T-cell (primary cell): ENCODE results near the gene FBXO11. TPM values are rescaled to one million over a fixed set of nuclear protein-coding genes. Genes with fewer than 3 reads are reported as not detected.
A peak's percentile ranks its signal among the peaks of the same experiment; 100 is the strongest.

ENCODE experiments used
- ATAC-seq, 4 experiments: fragments of 200-7000 bp in 3 of 4; fragments of 150-1000 bp in 1 of 4; cut with Tn5 transposase; replicated peaks in 1 of 4; 1 replicate in 3 of 4; 2 replicates in 1 of 4; pipeline ENCODE4 v1.10.0; 2021; ENCODE audit warnings: moderate library complexity in 3 of 4, mild to moderate bottlenecking in 2 of 4, moderate number of reproducible peaks in 1 of 4
- CTCF ChIA-PET, 2 donors: fragments of 300-600 bp; sonication (Branson Sonifier 250); formaldehyde crosslinking; loops; one replicate each; lab custom pipeline; 2022; ENCODE audit warnings: antibody characterized with exemption in 2 of 2; lab: Charles Lee
- POLR2A ChIA-PET, 2 donors: fragments of 300-600 bp; sonication (Branson Sonifier 250); formaldehyde crosslinking; loops; one replicate each; lab custom pipeline; 2022; ENCODE audit warnings: antibody characterized with exemption in 2 of 2; lab: Charles Lee
- DNase-seq, 35 experiments: peaks; one replicate each; pipeline versions ENCODE4 v3.0.0 to v3.0.0-alpha.2; 2013 to 2023
- H3K27ac ChIP-seq: one replicate; pipeline ENCODE4 v1.5.1; 2013; ENCODE audit warnings: low read length
- H3K27me3 ChIP-seq, 2 experiments: replicated peaks in 1 of 2; 1 replicate in 1 of 2; 2 replicates in 1 of 2; pipeline versions ENCODE4 v1.6.1 to v1.7.0; 2013; ENCODE audit warnings: low read length in 1 of 2, mixed read lengths in 1 of 2; ENCODE audit not compliant: control insufficient read depth in 2 of 2, insufficient read depth in 2 of 2; ENCODE audit errors: extremely low read depth in 1 of 2
- H3K36me3 ChIP-seq, 2 donors: 1 replicate in 1 of 2; 2 replicates in 1 of 2; pipeline versions ENCODE4 v1.6.1 to v1.7.0; 2013; ENCODE audit warnings: low read length in 1 of 2; ENCODE audit not compliant: control insufficient read depth in 2 of 2, insufficient read depth in 1 of 2; ENCODE audit errors: extremely low read depth in 1 of 2
- H3K4me1 ChIP-seq, 2 experiments: 1 replicate in 1 of 2; 2 replicates in 1 of 2; pipeline versions ENCODE4 v1.6.1 to v1.7.0; 2013; ENCODE audit warnings: low read length in 2 of 2, mixed read lengths in 1 of 2; ENCODE audit not compliant: insufficient read depth in 2 of 2, control insufficient read depth in 1 of 2; ENCODE audit errors: extremely low read depth in 1 of 2
- H3K4me3 ChIP-seq, 2 donors: 1 replicate in 1 of 2; 2 replicates in 1 of 2; pipeline versions ENCODE4 v1.5.1 to v1.7.0; 2013; ENCODE audit warnings: mild to moderate bottlenecking in 2 of 2, low read length in 1 of 2, moderate library complexity in 1 of 2; ENCODE audit not compliant: control insufficient read depth in 1 of 2; ENCODE audit errors: extremely low read depth in 1 of 2
- H3K9me3 ChIP-seq: 2 replicates; pipeline ENCODE4 v1.7.0; 2013
- H3K27ac Mint-ChIP-seq, 2 donors: one replicate each; pipeline ENCODE4 v1.8.0; 2020 to 2021; ENCODE audit warnings: mild to moderate bottlenecking in 2 of 2, mixed read lengths in 2 of 2
- H3K27me3 Mint-ChIP-seq, 2 donors: one replicate each; pipeline ENCODE4 v1.8.0; 2021 to 2022; ENCODE audit warnings: mixed read lengths in 2 of 2
- H3K36me3 Mint-ChIP-seq: one replicate; pipeline ENCODE4 v1.8.0; 2021; ENCODE audit warnings: mixed read lengths
- H3K4me1 Mint-ChIP-seq, 3 donors: one replicate each; pipeline ENCODE4 v1.8.0; 2020 to 2022; ENCODE audit warnings: mixed read lengths in 3 of 3, mild to moderate bottlenecking in 1 of 3
- H3K4me3 Mint-ChIP-seq, 3 donors: one replicate each; pipeline ENCODE4 v1.8.0; 2020 to 2022; ENCODE audit warnings: mild to moderate bottlenecking in 3 of 3, mixed read lengths in 3 of 3, moderate library complexity in 3 of 3
- H3K9me3 Mint-ChIP-seq, 3 donors: one replicate each; pipeline ENCODE4 v1.8.0; 2020 to 2022; ENCODE audit warnings: mixed read lengths in 3 of 3
- WGBS: methylation state at CpG from one replicate; pipeline ENCODE4 v1.1.5; 2013; ENCODE audit warnings: missing lambda C conversion rate; ENCODE audit not compliant: insufficient coverage; 5-methylcytosine and 5-hydroxymethylcytosine counted together
- total RNA-seq, 35 experiments: library from RNA in 6 of 35; stranded (reverse) in 6 of 35; fragments of 120-200 nt in 1 of 35; gene quantifications; one replicate each; pipeline versions ENCODE4 v1.2.1 to v1.2.4 and lab custom pipeline; 2013 to 2026

FBXO11 gene
- total RNA-seq, 5 donors from 2014 or later (not counting 1 experiment from before 2014, with no cell fraction given), result 70.2 to 90.0 (median 74.6) TPM

DNA sequence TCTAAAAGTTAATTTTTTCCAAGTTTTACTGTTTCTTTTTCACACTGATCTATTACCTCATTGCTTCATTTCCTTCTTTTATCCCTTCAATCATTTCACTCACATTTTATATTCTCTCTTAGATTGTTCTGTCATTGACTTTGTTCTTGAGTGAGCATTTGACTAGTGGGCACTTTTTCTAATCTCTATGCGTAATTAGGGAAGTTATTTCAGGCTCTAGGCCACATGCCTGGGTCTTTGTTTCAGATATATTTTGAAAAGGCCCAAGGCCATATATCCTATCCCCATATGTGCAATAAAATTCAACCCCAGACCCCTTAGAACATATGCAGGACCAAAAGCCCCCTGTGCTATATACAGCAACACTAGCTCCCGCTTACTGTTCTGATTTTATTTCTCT, 62.1 kb downstream of the FBXO11 start:
- Mint-ChIP-seq H3K36me3 (peaks cover 6% of the 10 kb centered on the region), H3K4me1 (peaks cover 44 to 47% (median 46%) of the 10 kb centered on the region in 3 donors)

GRCh38 chr2:47843407-47843806, 62.9 kb downstream of the FBXO11 start:
- DNase-seq, result no peak
- CTCF ChIA-PET, result interaction anchor here in 1 of 2 donors (0.5 to 0.6 kb wide), 2 partner anchors 508 to 573 kb away, joined by 3 to 4 read pairs; no protein-coding TSS in a partner anchor

More for the DNA sequence above, 62.1 kb downstream of the FBXO11 start:
- POLR2A ChIA-PET, result no interaction called here
- H3K27ac ChIP-seq, result no peak overlapping the region
- Mint-ChIP-seq H3K9me3 (no peaks in the 10 kb centered on the region), H3K27ac (no peak overlapping the region), H3K4me3 (no peak overlapping the region), H3K27me3 (no peaks in the 10 kb centered on the region)
- H3K27me3 ChIP-seq, result no peaks in the 10 kb centered on the region
- no peak overlapping the region for H3K4me3 ChIP-seq
- DNase-seq (no peak), ATAC-seq (no peak)
- CTCF ChIA-PET, result interaction anchor here in 1 of 2 donors (0.6 kb wide), 1 partner anchor 579 kb away, joined by 6 read pairs; no protein-coding TSS in a partner anchor
- H3K36me3 ChIP-seq, result peaks cover 0 to 5% of the 10 kb centered on the region in 2 donors
- H3K4me1 ChIP-seq, result peaks cover 0 to 4% of the 10 kb centered on the region in 2 experiments
- no CpG with 5 or more reads among the region's 2 CpGs for WGBS
- no peaks in the 10 kb centered on the region for H3K9me3 ChIP-seq

GRCh38 chr2:47842846-47843245, 63.5 kb downstream of the FBXO11 start:
- WGBS, result 80% methylated on average over 1 of the region's 3 CpGs
- Histone ChIP-seq H3K36me3 (peaks cover 0 to 16% of the 10 kb centered on the region in 2 donors), H3K27me3 (no peaks in the 10 kb centered on the region), H3K27ac (no peak overlapping the region), H3K4me3 (no peak overlapping the region), H3K9me3 (no peaks in the 10 kb centered on the region), H3K4me1 (peaks cover 0 to 4% of the 10 kb centered on the region in 2 experiments)
- POLR2A ChIA-PET, result interaction anchor here in 1 of 2 donors (0.7 kb wide), 2 partner anchors 218 to 615 kb away, joined by 3 read pairs; no protein-coding TSS in a partner anchor
- H3K9me3 Mint-ChIP-seq, result no peaks in the 10 kb centered on the region
- H3K27me3 Mint-ChIP-seq, result no peaks in the 10 kb centered on the region
- H3K36me3 Mint-ChIP-seq, result peaks cover 11% of the 10 kb centered on the region
- peaks cover 38 to 44% (median 41%) of the 10 kb centered on the region in 3 donors for H3K4me1 Mint-ChIP-seq
- CTCF ChIA-PET, result interaction anchor here in 1 of 2 donors (0.5 to 0.6 kb wide), 2 partner anchors 507 to 574 kb away, joined by 3 to 4 read pairs; no protein-coding TSS in a partner anchor
- H3K27ac Mint-ChIP-seq, result peak overlapping the region in 1 of 2 donors; percentile 84
- ATAC-seq, result no peak
- H3K4me3 Mint-ChIP-seq, result no peak overlapping the region
- no peak for DNase-seq

More at GRCh38 chr2:47843407-47843806, 62.9 kb downstream of the FBXO11 start:
- WGBS, result no CpG with 5 or more reads among the region's 1 CpG
- Mint-ChIP-seq H3K4me1 (peaks cover 41 to 47% (median 46%) of the 10 kb centered on the region in 3 donors), H3K27me3 (no peaks in the 10 kb centered on the region), H3K9me3 (no peaks in the 10 kb centered on the region), H3K36me3 (peaks cover 13% of the 10 kb centered on the region), H3K4me3 (no peak overlapping the region), H3K27ac (peak overlapping the region; percentile 19 to 70)
- Histone ChIP-seq H3K9me3 (no peaks in the 10 kb centered on the region), H3K36me3 (peaks cover 0 to 12% of the 10 kb centered on the region in 2 donors), H3K27me3 (no peaks in the 10 kb centered on the region), H3K27ac (no peak overlapping the region), H3K4me1 (peaks cover 0 to 4% of the 10 kb centered on the region in 2 experiments), H3K4me3 (no peak overlapping the region)
- no peak for ATAC-seq
- POLR2A ChIA-PET, result interaction anchor here in 1 of 2 donors (0.7 kb wide), 1 partner anchor 217 kb away, joined by 3 read pairs; no protein-coding TSS in a partner anchor

DNA sequence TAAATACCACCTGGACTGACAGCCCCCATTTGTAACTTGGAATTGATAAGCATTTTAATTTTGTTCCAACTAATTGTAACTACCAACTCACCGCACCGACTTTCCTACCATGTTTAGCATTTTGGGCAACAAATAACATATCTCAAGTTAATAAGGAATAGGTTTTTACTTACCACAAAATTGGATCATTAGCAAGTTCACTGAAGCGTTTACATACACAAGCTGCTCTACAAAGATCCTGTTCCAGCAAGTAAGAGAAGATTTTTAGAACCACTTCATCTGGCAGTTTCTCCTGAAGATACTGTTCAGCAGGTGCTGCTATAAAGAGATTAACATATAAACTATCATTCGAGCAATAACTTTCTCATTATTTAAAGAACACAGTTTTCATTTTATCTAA, 67.6 kb downstream of the FBXO11 start:
- H3K36me3 Mint-ChIP-seq, result peaks cover 19% of the 10 kb centered on the region
- peaks cover 7 to 20% (median 18%) of the 10 kb centered on the region in 3 donors for H3K4me1 Mint-ChIP-seq
- CTCF ChIA-PET, result interaction anchor here in 1 of 2 donors (0.6 kb wide), 1 partner anchor 67 kb away, joined by 3 read pairs; no protein-coding TSS in a partner anchor
- H3K4me3 Mint-ChIP-seq, result no peak overlapping the region
- DNase-seq, result no peak
- no CpG with 5 or more reads among the region's 4 CpGs for WGBS
- no peak overlapping the region for H3K27ac Mint-ChIP-seq
- no peaks in the 10 kb centered on the region for H3K27me3 Mint-ChIP-seq
- ATAC-seq, result no peak
- H3K27ac ChIP-seq, result no peak overlapping the region
- POLR2A ChIA-PET, result interaction anchor here in 1 of 2 donors (0.6 kb wide), 1 partner anchor 13 kb away, joined by 3 read pairs; no protein-coding TSS in a partner anchor
- no peak overlapping the region for H3K4me3 ChIP-seq
- H3K36me3 ChIP-seq, result peaks cover 0 to 54% of the 10 kb centered on the region in 2 donors
- no peaks in the 10 kb centered on the region for H3K9me3 ChIP-seq
- H3K4me1 ChIP-seq, result no peaks in the 10 kb centered on the region
- no peaks in the 10 kb centered on the region for H3K27me3 ChIP-seq
- no peaks in the 10 kb centered on the region for H3K9me3 Mint-ChIP-seq

DNA sequence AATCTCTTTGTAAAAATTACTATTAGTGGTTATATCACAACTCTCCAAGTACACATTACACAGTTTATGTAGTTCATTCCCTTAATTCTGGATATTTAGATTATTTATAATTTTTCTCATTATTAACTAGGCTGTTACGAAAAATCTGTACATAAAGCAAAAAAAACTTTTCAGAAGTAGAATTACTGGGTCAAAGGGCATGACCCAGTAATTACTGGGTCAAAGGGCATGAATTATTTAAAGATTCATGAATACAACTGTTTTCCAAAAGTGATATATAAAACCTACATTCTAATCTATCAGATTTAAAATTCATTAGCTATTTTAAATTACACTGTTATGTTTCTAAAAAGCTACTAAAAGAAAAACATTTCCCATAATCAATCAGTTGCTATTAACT, 68.0 kb downstream of the FBXO11 start:
- Mint-ChIP-seq H3K4me1 (peaks cover 5 to 16% (median 14%) of the 10 kb centered on the region in 3 donors), H3K27ac (no peak overlapping the region), H3K27me3 (no peaks in the 10 kb centered on the region), H3K36me3 (peaks cover 19% of the 10 kb centered on the region), H3K4me3 (no peak overlapping the region), H3K9me3 (no peaks in the 10 kb centered on the region)
- Histone ChIP-seq H3K9me3 (no peaks in the 10 kb centered on the region), H3K4me1 (no peaks in the 10 kb centered on the region), H3K27me3 (no peaks in the 10 kb centered on the region), H3K27ac (no peak overlapping the region), H3K36me3 (peaks cover 0 to 57% of the 10 kb centered on the region in 2 donors), H3K4me3 (no peak overlapping the region)
- ChIA-PET POLR2A (interaction anchor here in 1 of 2 donors (0.6 kb wide), 2 partner anchors 14 to 266 kb away, joined by 3 to 5 read pairs; no protein-coding TSS in a partner anchor), CTCF (interaction anchor here (0.6 kb wide), 4 partner anchors 66 to 329 kb away, joined by 3 read pairs; no protein-coding TSS in a partner anchor)
- DNase-seq (no peak), ATAC-seq (no peak)
- no CpG with 5 or more reads among the region's 1 CpG for WGBS

DNA sequence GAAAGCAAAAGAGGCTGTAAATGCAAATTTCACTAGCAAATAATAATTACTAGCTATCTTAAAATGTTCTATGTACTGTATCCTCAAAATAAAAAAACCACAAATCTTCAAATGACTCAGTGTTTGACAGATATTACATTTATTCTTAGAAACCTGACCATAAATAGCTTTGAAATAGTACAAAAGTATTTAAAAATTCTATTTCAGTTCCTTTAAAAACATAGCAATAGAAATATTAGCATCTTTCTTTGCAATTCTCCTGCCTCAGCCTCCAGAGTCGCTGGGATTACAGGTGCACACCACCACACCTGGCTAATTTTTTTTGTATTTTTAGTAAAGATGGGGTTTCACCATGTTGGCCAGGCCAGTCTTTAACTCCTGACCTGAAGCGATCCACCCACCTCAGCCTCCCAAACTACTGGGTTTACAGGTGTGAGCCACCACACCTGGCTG, 72.8 kb downstream of the FBXO11 start:
- Histone ChIP-seq H3K27ac (no peak overlapping the region), H3K4me1 (no peaks in the 10 kb centered on the region), H3K9me3 (no peaks in the 10 kb centered on the region), H3K36me3 (peaks cover 3 to 80% of the 10 kb centered on the region in 2 donors), H3K4me3 (no peak overlapping the region), H3K27me3 (no peaks in the 10 kb centered on the region)
- ChIA-PET POLR2A (no interaction called here), CTCF (interaction anchor here (0.6 to 1.0 kb wide), 2 partner anchors 25 to 271 kb away, joined by 3 to 7 read pairs; no protein-coding TSS in a partner anchor)
- Mint-ChIP-seq H3K36me3 (peaks cover 33% of the 10 kb centered on the region), H3K27ac (no peak overlapping the region), H3K9me3 (no peaks in the 10 kb centered on the region), H3K4me1 (peaks cover 0 to 1% (median 0%) of the 10 kb centered on the region in 3 donors), H3K27me3 (no peaks in the 10 kb centered on the region), H3K4me3 (no peak overlapping the region)
- no peak for ATAC-seq
- no CpG with 5 or more reads among the region's 2 CpGs for WGBS
- DNase-seq, result no peak
